Measurements from ENCODE around the gene SMYD4.
"Not testable (repeated sequence)": the region's sequence is repeated elsewhere in the genome, so short reads cannot be mapped to it uniquely, and the experiment has no call there.

The SMYD4 gene

GRCh38 chr17:1829216-1829591 lies 498 bp downstream of the SMYD4 start:
- no peak for DNase-seq

- DNase-seq: no peak
Observed at GRCh38 chr17:1820528-1821252, 9.0 kb downstream of the SMYD4 start.

GRCh38 chr17:1813088-1813487 lies 16.6 kb downstream of the SMYD4 start:
- no peak for DNase-seq

- DNase-seq: no peak
Observed at GRCh38 chr17:1810450-1811103, 19.1 kb downstream of the SMYD4 start.

GRCh38 chr17:1809815-1810214 lies 19.9 kb downstream of the SMYD4 start:
- DNase-seq: not testable (repeated sequence)

- DNase-seq: no peak
Observed at GRCh38 chr17:1808644-1809043, 21.1 kb downstream of the SMYD4 start.

GRCh38 chr17:1807890-1808289 lies 21.8 kb downstream of the SMYD4 start:
- DNase-seq: no peak

GRCh38 chr17:1803280-1803679 lies 26.4 kb downstream of the SMYD4 start:
- DNase-seq: no peak

- DNase-seq: no peak
Observed at GRCh38 chr17:1802429-1802828, 27.3 kb downstream of the SMYD4 start.

GRCh38 chr17:1800712-1801111 lies 29.0 kb downstream of the SMYD4 start:
- DNase-seq: no peak

GRCh38 chr17:1800240-1800639 lies 29.5 kb downstream of the SMYD4 start:
- DNase-seq: no peak

- DNase-seq: not testable (repeated sequence)
Observed at GRCh38 chr17:1797846-1798245, 31.9 kb downstream of the SMYD4 start.

- no peak for DNase-seq
Observed at GRCh38 chr17:1797323-1797722, 32.4 kb downstream of the SMYD4 start.

GRCh38 chr17:1796800-1797199 lies 32.9 kb downstream of the SMYD4 start:
- peak; percentile 46 for DNase-seq

GRCh38 chr17:1793447-1793806 lies 36.3 kb downstream of the SMYD4 start:
- no peak for DNase-seq

- no peak for DNase-seq
Observed at GRCh38 chr17:1792495-1793446, 36.9 kb downstream of the SMYD4 start.

GRCh38 chr17:1789936-1790335 lies 39.8 kb downstream of the SMYD4 start:
- no peak for DNase-seq

GRCh38 chr17:1787301-1787902 lies 42.3 kb downstream of the SMYD4 start:
- DNase-seq: no peak

GRCh38 chr17:1786708-1787107 lies 43.0 kb downstream of the SMYD4 start:
- DNase-seq: no peak

- DNase-seq: peak; percentile 31
Observed at GRCh38 chr17:1785930-1786329, 43.8 kb downstream of the SMYD4 start.

- DNase-seq: no peak
Observed at GRCh38 chr17:1783834-1784611, 45.7 kb downstream of the SMYD4 start.

- DNase-seq: no peak
Observed at GRCh38 chr17:1783271-1783670, 46.4 kb downstream of the SMYD4 start.

Measured in midbrain (tissue), 1 donor.